Neural crest cell (in vitro differentiated cells): ENCODE measurements around the gene MTMR11. TPM values are rescaled to one million over a fixed set of nuclear protein-coding genes. Genes with fewer than 3 reads are reported as not detected.
A peak's percentile ranks its signal among the peaks of the same experiment; 100 is the strongest.

ENCODE experiments used
- DNase-seq: peaks from one replicate; pipeline ENCODE4 v3.0.0; 2021; ENCODE audit warnings: low read depth, mixed read lengths, low spot score
- H3K27ac Mint-ChIP-seq: one replicate; pipeline ENCODE4 v1.8.0; 2021; ENCODE audit warnings: mild to moderate bottlenecking, mixed read lengths; ENCODE audit not compliant: unreplicated experiment
- H3K27me3 Mint-ChIP-seq: 2 replicates; pipeline ENCODE4 v1.8.0; 2021; ENCODE audit warnings: low read depth, mild to moderate bottlenecking, mixed read lengths
- H3K36me3 Mint-ChIP-seq: 2 replicates; pipeline ENCODE4 v1.8.0; 2021; ENCODE audit warnings: low read depth, mild to moderate bottlenecking, mixed read lengths
- H3K4me1 Mint-ChIP-seq: 2 replicates; pipeline ENCODE4 v1.8.0; 2021; ENCODE audit warnings: mixed read lengths
- H3K4me3 Mint-ChIP-seq: one replicate; pipeline ENCODE4 v1.8.0; 2021; ENCODE audit warnings: mild to moderate bottlenecking, mixed read lengths
- H3K9me3 Mint-ChIP-seq: 2 replicates; pipeline ENCODE4 v1.8.0; 2021; ENCODE audit warnings: mixed read lengths
- CTCF ChIP-seq: fragments of 200-600 bp; sonication (generic); conservative IDR thresholded peaks from 2 replicates; pipeline ENCODE4 v1.5.0; 2021; ENCODE audit warnings: antibody characterized with exemption, mild to moderate bottlenecking
- total RNA-seq: library from RNA; stranded (reverse); gene quantifications from 2 replicates; pipeline ENCODE4 v1.2.1, GENCODE V29; 2021

The MTMR11 gene
- total RNA-seq, 1 donor from 2014 or later = 4.5 TPM

GRCh38 chr1:149934356-149934755 is 2.3 kb downstream of the MTMR11 start:
- H3K27me3 Mint-ChIP-seq = no peaks in the 10 kb centered on the region
- no peaks in the 10 kb centered on the region for H3K36me3 Mint-ChIP-seq
- DNase-seq = no peak
- H3K9me3 Mint-ChIP-seq = no peaks in the 10 kb centered on the region
- TF ChIP-seq CTCF = no peak
- peak overlapping the region; percentile 85 for H3K4me3 Mint-ChIP-seq
- peak overlapping the region; percentile 67 for H3K27ac Mint-ChIP-seq
- H3K4me1 Mint-ChIP-seq = peaks cover 33% of the 10 kb centered on the region

- no peak for TF ChIP-seq CTCF
- peaks cover 33% of the 10 kb centered on the region for H3K4me1 Mint-ChIP-seq
- H3K36me3 Mint-ChIP-seq = no peaks in the 10 kb centered on the region
- no peaks in the 10 kb centered on the region for H3K9me3 Mint-ChIP-seq
- no peak overlapping the region for H3K27ac Mint-ChIP-seq
- no peak for DNase-seq
- no peaks in the 10 kb centered on the region for H3K27me3 Mint-ChIP-seq
- H3K4me3 Mint-ChIP-seq = peak overlapping the region; percentile 18
These were observed 3.5 kb downstream of the MTMR11 start for GRCh38 chr1:149933208-149933607.

- H3K9me3 Mint-ChIP-seq = no peaks in the 10 kb centered on the region
- TF ChIP-seq CTCF = no peak
- DNase-seq = no peak
- H3K36me3 Mint-ChIP-seq = peaks cover 3% of the 10 kb centered on the region
- H3K27ac Mint-ChIP-seq = no peak overlapping the region
- peak overlapping the region; percentile 39 for H3K4me3 Mint-ChIP-seq
- H3K4me1 Mint-ChIP-seq = peaks cover 34% of the 10 kb centered on the region
- H3K27me3 Mint-ChIP-seq = no peaks in the 10 kb centered on the region
These were observed 4.2 kb downstream of the MTMR11 start for GRCh38 chr1:149932474-149932873.

GRCh38 chr1:149931212-149931790 is 5.4 kb downstream of the MTMR11 start:
- H3K4me3 Mint-ChIP-seq = no peak overlapping the region
- no peaks in the 10 kb centered on the region for H3K9me3 Mint-ChIP-seq
- no peak for DNase-seq
- H3K36me3 Mint-ChIP-seq = peaks cover 3% of the 10 kb centered on the region
- no peaks in the 10 kb centered on the region for H3K27me3 Mint-ChIP-seq
- no peak overlapping the region for H3K27ac Mint-ChIP-seq
- no peak for TF ChIP-seq CTCF
- H3K4me1 Mint-ChIP-seq = peaks cover 29% of the 10 kb centered on the region

GRCh38 chr1:149929856-149930255 is 6.8 kb downstream of the MTMR11 start:
- DNase-seq = no peak
- H3K36me3 Mint-ChIP-seq = peaks cover 12% of the 10 kb centered on the region
- peaks cover 31% of the 10 kb centered on the region for H3K4me1 Mint-ChIP-seq
- peak overlapping the region; percentile 96 for H3K4me3 Mint-ChIP-seq
- no peak for TF ChIP-seq CTCF
- H3K9me3 Mint-ChIP-seq = no peaks in the 10 kb centered on the region
- no peaks in the 10 kb centered on the region for H3K27me3 Mint-ChIP-seq
- no peak overlapping the region for H3K27ac Mint-ChIP-seq

- H3K4me1 Mint-ChIP-seq = peaks cover 34% of the 10 kb centered on the region
- no peaks in the 10 kb centered on the region for H3K9me3 Mint-ChIP-seq
- H3K27ac Mint-ChIP-seq = peak overlapping the region; percentile 97
- DNase-seq = no peak
- H3K4me3 Mint-ChIP-seq = peak overlapping the region; percentile 96
- TF ChIP-seq CTCF = no peak
- H3K27me3 Mint-ChIP-seq = no peaks in the 10 kb centered on the region
- H3K36me3 Mint-ChIP-seq = peaks cover 23% of the 10 kb centered on the region
These were observed 8.3 kb downstream of the MTMR11 start for GRCh38 chr1:149928401-149928724.
